CD14-positive monocyte (primary cell): ENCODE results near the gene FDX2. TPM values are rescaled to one million over a fixed set of nuclear protein-coding genes. Genes with fewer than 3 reads are reported as not detected.

ENCODE experiments used
- DNase-seq, 3 donors: peaks; one replicate each; pipeline ENCODE4 v3.0.0-alpha.2; 2011 to 2022
- H2AFZ ChIP-seq: 2 replicates; pipeline ENCODE4 v1.6.0; 2012; ENCODE audit warnings: mild to moderate bottlenecking, low read depth, low read length, inconsistent platforms; ENCODE audit not compliant: insufficient read depth, poor library complexity, severe bottlenecking
- H3K27ac ChIP-seq, 2 donors: 1 replicate in 1 of 2; 2 replicates in 1 of 2; pipeline ENCODE4 v1.5.1; 2012 to 2013; ENCODE audit warnings: low read length in 2 of 2, control low read depth in 1 of 2, inconsistent platforms in 1 of 2, low read depth in 1 of 2, mild to moderate bottlenecking in 1 of 2
- H3K27me3 ChIP-seq, 2 donors: one replicate each; pipeline versions ENCODE4 v1.6.0 to v1.6.1; 2011 to 2013; ENCODE audit warnings: low read length in 2 of 2; ENCODE audit not compliant: control insufficient read depth in 2 of 2, insufficient read depth in 2 of 2
- H3K36me3 ChIP-seq, 2 donors: replicated peaks in 1 of 2; 1 replicate in 1 of 2; 2 replicates in 1 of 2; pipeline versions ENCODE4 v1.5.1 to v1.6.1; 2012 to 2013; ENCODE audit warnings: low read length in 2 of 2, control low read depth in 1 of 2, inconsistent platforms in 1 of 2, mild to moderate bottlenecking in 1 of 2; ENCODE audit not compliant: insufficient read depth in 2 of 2, control insufficient read depth in 1 of 2
- H3K4me1 ChIP-seq, 2 donors: 1 replicate in 1 of 2; 2 replicates in 1 of 2; pipeline versions ENCODE4 v1.5.1 to v1.6.1; 2012 to 2013; ENCODE audit warnings: low read length in 2 of 2, control low read depth in 1 of 2, inconsistent platforms in 1 of 2, mild to moderate bottlenecking in 1 of 2, moderate library complexity in 1 of 2; ENCODE audit not compliant: insufficient read depth in 2 of 2, control insufficient read depth in 1 of 2
- H3K4me2 ChIP-seq: replicated peaks from 2 replicates; pipeline ENCODE3; 2012; ENCODE audit warnings: low read length, moderate library complexity, mild to moderate bottlenecking; ENCODE audit not compliant: poor library complexity, severe bottlenecking; ENCODE audit errors: extremely low read depth
- H3K4me3 ChIP-seq, 3 experiments: fragments of 200-600 bp in 1 of 3; sonication (generic) in 1 of 3; replicated peaks in 1 of 3; 1 replicate in 2 of 3; 2 replicates in 1 of 3; pipeline ENCODE4 v1.5.1; 2011 to 2013; ENCODE audit warnings: low read length in 3 of 3, mild to moderate bottlenecking in 3 of 3, control low read depth in 2 of 3, low read depth in 2 of 3, inconsistent platforms in 1 of 3, moderate library complexity in 1 of 3
- H3K79me2 ChIP-seq: 2 replicates; pipeline ENCODE4 v1.6.0; 2012; ENCODE audit warnings: mild to moderate bottlenecking, control low read depth, inconsistent platforms, low read length, moderate library complexity; ENCODE audit not compliant: insufficient read depth
- H3K9ac ChIP-seq: 2 replicates; pipeline ENCODE4 v1.6.0; 2017; ENCODE audit warnings: low read length, mild to moderate bottlenecking; ENCODE audit not compliant: insufficient read depth, poor library complexity, severe bottlenecking
- H3K9me3 ChIP-seq, 2 donors: replicated peaks in 1 of 2; 1 replicate in 1 of 2; 2 replicates in 1 of 2; pipeline versions ENCODE4 v1.5.1 to v1.6.1; 2012 to 2013; ENCODE audit warnings: low read length in 2 of 2, control low read depth in 1 of 2; ENCODE audit not compliant: control insufficient read depth in 1 of 2, insufficient read depth in 1 of 2
- H4K20me1 ChIP-seq: 2 replicates; pipeline ENCODE4 v1.6.0; 2012; ENCODE audit warnings: mild to moderate bottlenecking, low read length, control low read depth, moderate library complexity; ENCODE audit not compliant: insufficient read depth
- H3K27ac Mint-ChIP-seq, 7 donors: one replicate each; pipeline ENCODE4 v1.8.0; 2020; ENCODE audit warnings: mild to moderate bottlenecking in 7 of 7, mixed read lengths in 7 of 7, moderate library complexity in 6 of 7, inconsistent platforms in 2 of 7
- H3K27me3 Mint-ChIP-seq, 3 donors: one replicate each; pipeline ENCODE4 v1.8.0; 2021 to 2022; ENCODE audit warnings: low read depth in 3 of 3, mild to moderate bottlenecking in 3 of 3, mixed read lengths in 3 of 3, moderate library complexity in 3 of 3, inconsistent platforms in 1 of 3
- H3K36me3 Mint-ChIP-seq, 2 donors: one replicate each; pipeline ENCODE4 v1.8.0; 2020; ENCODE audit warnings: mixed read lengths in 2 of 2, inconsistent platforms in 1 of 2, mild to moderate bottlenecking in 1 of 2
- H3K4me1 Mint-ChIP-seq: one replicate; pipeline ENCODE4 v1.8.0; 2020; ENCODE audit warnings: mild to moderate bottlenecking, mixed read lengths
- H3K4me3 Mint-ChIP-seq, 2 donors: one replicate each; pipeline ENCODE4 v1.8.0; 2020; ENCODE audit warnings: mild to moderate bottlenecking in 2 of 2, mixed read lengths in 2 of 2, moderate library complexity in 1 of 2
- H3K9me3 Mint-ChIP-seq, 7 donors: one replicate each; pipeline ENCODE4 v1.8.0; 2020 to 2022; ENCODE audit warnings: mixed read lengths in 7 of 7, mild to moderate bottlenecking in 6 of 7, moderate library complexity in 6 of 7, inconsistent platforms in 2 of 7
- CTCF ChIP-seq: fragments of 200-600 bp; IDR thresholded peaks from one replicate; pipeline ENCODE4 v1.8.0; 2022; ENCODE audit warnings: antibody characterized with exemption, mild to moderate bottlenecking
- WGBS: methylation state at CpG from one replicate; pipeline ENCODE4 v1.1.5; 2013; ENCODE audit warnings: missing lambda C conversion rate; ENCODE audit not compliant: insufficient coverage; 5-methylcytosine and 5-hydroxymethylcytosine counted together
- intact Hi-C, 2 donors: fragments of 100-400 bp; cut with micrococcal nuclease; formaldehyde crosslinking; loops; one replicate each; pipeline versions ENCODE4 v1.15.0 to v1.15.1; 2023
- polyA plus RNA-seq, 3 donors: library from polyadenylated mRNA; depleted of rRNA in 1 of 3; unstranded in 2 of 3; stranded (reverse) in 1 of 3; fragments of 300-500 nt in 2 of 3; fragments of >200 nt in 1 of 3; fragmentation: Illumina TruSeq in 2 of 3; gene quantifications; 1 replicate in 2 of 3; 2 replicates in 1 of 3; pipeline ENCODE4 v1.2.3, GENCODE V29; 2012 to 2021

Gene FDX2
- polyA plus RNA-seq, 3 donors = 5.5 to 6.8 (median 6.7) TPM

DNA sequence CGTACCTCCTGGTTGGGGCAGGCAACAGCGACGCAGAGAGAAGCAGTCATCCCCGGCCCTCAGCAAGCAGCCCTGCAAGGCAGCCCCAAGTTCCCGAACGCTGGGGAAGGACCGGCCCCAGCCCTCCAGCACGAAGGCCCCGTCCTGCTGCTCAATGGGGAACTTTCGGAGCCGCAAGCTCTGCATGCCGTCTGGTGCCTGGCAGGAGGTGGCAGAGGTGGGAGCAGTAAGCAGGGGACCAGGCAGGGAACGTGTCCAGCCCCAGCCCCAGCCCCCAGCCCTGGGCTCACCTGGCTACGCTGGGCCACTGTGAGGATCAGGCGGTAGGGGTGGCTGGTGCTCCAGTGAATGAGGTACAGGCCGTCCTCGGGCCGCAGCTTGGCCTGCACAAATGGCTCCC lies 46.4 kb upstream of the FDX2 start:
- Mint-ChIP-seq H3K4me3 (no peak overlapping the region), H3K27ac (peak overlapping the region in 2 of 7 donors; percentile 1 to 30), H3K36me3 (peaks cover 79 to 98% of the 10 kb centered on the region in 2 donors), H3K9me3 (no peaks in the 10 kb centered on the region), H3K27me3 (peaks cover 0 to 2% (median 2%) of the 10 kb centered on the region in 3 donors), H3K4me1 (no peaks in the 10 kb centered on the region)
- Histone ChIP-seq H3K9ac (no peak overlapping the region), H3K36me3 (peaks cover 89 to 99% of the 10 kb centered on the region in 2 donors), H3K4me2 (no peak overlapping the region), H4K20me1 (peaks cover 58% of the 10 kb centered on the region), H3K27ac (no peak overlapping the region), H2AFZ (no peak overlapping the region), H3K27me3 (no peaks in the 10 kb centered on the region), H3K79me2 (peaks cover 27% of the 10 kb centered on the region), H3K9me3 (no peaks in the 10 kb centered on the region), H3K4me1 (no peaks in the 10 kb centered on the region), H3K4me3 (no peak overlapping the region)
- no peak for DNase-seq
- TF ChIP-seq CTCF = no peak
- WGBS = 99% methylated on average over 16 of the region's 18 CpGs
- intact Hi-C loops = no loop called here

- no peaks in the 10 kb centered on the region for H3K4me1 Mint-ChIP-seq
- Histone ChIP-seq H3K4me3 (no peak overlapping the region), H3K4me1 (no peaks in the 10 kb centered on the region), H3K4me2 (no peak overlapping the region), H3K27me3 (no peaks in the 10 kb centered on the region), H3K9ac (no peak overlapping the region), H3K36me3 (peaks cover 92 to 99% of the 10 kb centered on the region in 2 donors), H3K27ac (no peak overlapping the region), H4K20me1 (peaks cover 58% of the 10 kb centered on the region), H2AFZ (no peak overlapping the region), H3K9me3 (no peaks in the 10 kb centered on the region), H3K79me2 (peaks cover 27% of the 10 kb centered on the region)
- no peak for TF ChIP-seq CTCF
- no peak overlapping the region for H3K27ac Mint-ChIP-seq
- H3K27me3 Mint-ChIP-seq = peaks cover 0 to 2% (median 2%) of the 10 kb centered on the region in 3 donors
- H3K36me3 Mint-ChIP-seq = peaks cover 76 to 98% of the 10 kb centered on the region in 2 donors
- H3K9me3 Mint-ChIP-seq = no peaks in the 10 kb centered on the region
- intact Hi-C loops = no loop called here
- no peak for DNase-seq
- no peak overlapping the region for H3K4me3 Mint-ChIP-seq
- 98% methylated on average over 9 of the region's 16 CpGs for WGBS
Observed at GRCh38 chr19:10361569-10362011, 45.8 kb upstream of the FDX2 start.
